HepG2 (cell line): ENCODE data around the gene PTPRD. TPM values are rescaled to one million over a fixed set of nuclear protein-coding genes. Genes with fewer than 3 reads are reported as not detected.

Experiments used
- ATAC-seq: fragments of 200-7000 bp; cut with Tn5 transposase; 3 replicates; pipeline ENCODE4 v1.9.1; 2020; ENCODE audit warnings: mild to moderate bottlenecking, moderate library complexity
- BruUV-seq: library from RNA; stranded (reverse); fragments of 400-500 nt; replicated peaks from 2 replicates; lab custom pipeline; 2021; lab: Mats Ljungman, UMichigan
- CTCF ChIA-PET: fragments of 300-600 bp; formaldehyde crosslinking; extraction: SDS; loops from one replicate; lab custom pipeline; 2021; ENCODE audit warnings: low total read pairs, inconsistent platforms, low intra/inter-chr PET ratio; lab: Yijun Ruan, JAX
- POLR2A ChIA-PET: fragments of 350-600 bp; sonication (Branson Sonifier 250); formaldehyde crosslinking; loops from one replicate; lab custom pipeline; 2020; ENCODE audit warnings: antibody characterized with exemption, inconsistent platforms; lab: Yijun Ruan, JAX
- DNase-seq: peaks from one replicate; pipeline ENCODE4 v3.0.0-alpha.2; 2015; ENCODE audit warnings: low spot score
- FAIRE-seq: peaks from 3 replicates; lab custom pipeline; 2011; peaks lifted over from hg19 to GRCh38; lab: Jason Lieb, UNC
- H2AFZ ChIP-seq: one replicate; pipeline ENCODE4 v1.6.1; 2011; ENCODE audit warnings: low read length, inconsistent platforms
- H3K27ac ChIP-seq: fragments of 300-600 bp; 3 replicates; pipeline ENCODE4 v1.8.0; 2011; ENCODE audit warnings: mixed run types, mild to moderate bottlenecking, mixed read lengths, low read length, inconsistent platforms; ENCODE audit not compliant: insufficient read depth; ENCODE audit errors: extremely low read length
- H3K27me3 ChIP-seq, 2 experiments: fragments of 200-600 bp in 1 of 2; 2 replicates in 1 of 2; 3 replicates in 1 of 2; pipeline versions ENCODE4 v1.6.0 to v1.8.0; 2011; ENCODE audit warnings: low read length in 2 of 2, mild to moderate bottlenecking in 2 of 2, moderate library complexity in 2 of 2, inconsistent platforms in 1 of 2; ENCODE audit not compliant: insufficient read depth in 2 of 2, control insufficient read depth in 1 of 2
- H3K36me3 ChIP-seq, 2 experiments: fragments of 200-600 bp in 1 of 2; replicated peaks in 1 of 2; 2 replicates in 1 of 2; 3 replicates in 1 of 2; pipeline versions ENCODE4 v1.5.1 to v1.8.0; 2011; ENCODE audit warnings: low read length in 2 of 2, inconsistent platforms in 1 of 2; ENCODE audit not compliant: insufficient read depth in 2 of 2, control insufficient read depth in 1 of 2
- H3K4me1 ChIP-seq: 2 replicates; pipeline ENCODE4 v1.5.1; 2012; ENCODE audit warnings: low read length, inconsistent platforms; ENCODE audit not compliant: insufficient read depth
- H3K4me2 ChIP-seq: 2 replicates; pipeline ENCODE4 v1.6.0; 2011; ENCODE audit warnings: low read depth, low read length, inconsistent platforms
- H3K4me3 ChIP-seq, 3 experiments: fragments of 200-600 bp in 1 of 3; sonication (generic), shearing (Covaris generic) in 1 of 3; replicated peaks in 1 of 3; 2 replicates each; pipeline ENCODE4 v1.5.1; 2011 to 2016; ENCODE audit warnings: low read length in 3 of 3, inconsistent platforms in 2 of 3, low read depth in 2 of 3, mild to moderate bottlenecking in 2 of 3, control low read depth in 1 of 3, mixed read lengths in 1 of 3; ENCODE audit not compliant: insufficient read depth in 1 of 3
- H3K79me2 ChIP-seq: one replicate; pipeline ENCODE4 v1.6.1; 2011; ENCODE audit warnings: low read length, inconsistent platforms; ENCODE audit not compliant: insufficient read depth
- H3K9ac ChIP-seq: 2 replicates; pipeline ENCODE4 v1.6.0; 2011; ENCODE audit warnings: mild to moderate bottlenecking, low read depth, low read length, inconsistent platforms; ENCODE audit not compliant: insufficient read depth
- H3K9me3 ChIP-seq: 2 replicates; pipeline ENCODE4 v1.5.1; 2012; ENCODE audit warnings: mild to moderate bottlenecking, low read length
- H4K20me1 ChIP-seq: 2 replicates; pipeline ENCODE4 v1.6.0; 2011; ENCODE audit warnings: inconsistent platforms, mild to moderate bottlenecking, low read length, moderate library complexity; ENCODE audit not compliant: insufficient read depth
- AHR ChIP-seq: IDR thresholded peaks from 2 replicates; pipeline ENCODE4 v1.6.1; 2018; ENCODE audit warnings: missing genetic modification reagents, missing compliant biosample characterization
- FOXA1 ChIP-seq, 2 experiments: fragments of 450-650 bp in 1 of 2; sonication (generic) in 1 of 2; formaldehyde crosslinking in 1 of 2; IDR thresholded peaks; 2 replicates each; pipeline versions ENCODE4 v1.4.0 to v1.6.1; 2016 to 2020; ENCODE audit warnings: missing genetic modification reagents in 1 of 2
- ZNF136 ChIP-seq: sonication (generic); formaldehyde crosslinking; IDR thresholded peaks from 2 replicates; pipeline ENCODE4 v1.8.1; 2022; ENCODE audit warnings: low read depth, mild to moderate bottlenecking, moderate library complexity, missing genetic modification reagents
- ZNF772 ChIP-seq: sonication (generic); formaldehyde crosslinking; IDR thresholded peaks from 2 replicates; pipeline ENCODE4 v1.5.0; 2020; ENCODE audit warnings: mild to moderate bottlenecking, missing genetic modification reagents
- WGBS: methylation state at CpG from one replicate; pipeline ENCODE4 v1.1.6; 2017; ENCODE audit warnings: low lambda C conversion rate; 5-methylcytosine and 5-hydroxymethylcytosine counted together
- in situ Hi-C: cut with HindIII; loops from 2 replicates; pipeline ENCODE4 v1.10.0; 2017; ENCODE audit warnings: low pct_unique_long_range_greater_than_20kb; ENCODE audit not compliant: extremely low pct_ligation_motif_present
- intact Hi-C: fragments of 100-400 bp; cut with micrococcal nuclease; formaldehyde crosslinking; loops from one replicate; pipeline ENCODE4 v1.10.0; 2022; ENCODE audit not compliant: unreplicated experiment
- polyA plus RNA-seq, 8 experiments: library from polyadenylated mRNA; depleted of rRNA in 3 of 8; stranded (reverse) in 7 of 8; unstranded in 1 of 8; fragments of >200 nt; fragmentation: Illumina TruSeq in 4 of 8; extraction: Trizol in 4 of 8; gene quantifications; 2 replicates each; pipeline versions ENCODE4 v1.2.1 to v1.2.3, GENCODE V29; 2011 to 2016; ENCODE audit warnings: low read depth in 4 of 8, missing spikeins in 1 of 8, mixed read lengths in 1 of 8; ENCODE audit not compliant: insufficient read depth in 1 of 8
- total RNA-seq, 5 experiments: library from RNA; depleted of rRNA; stranded (reverse); fragments of >200 nt; fragmentation: Illumina TruSeq; extraction: Trizol; gene quantifications; 2 replicates each; pipeline ENCODE4 v1.2.3, GENCODE V29; 2016; ENCODE audit warnings: low read depth in 1 of 5
- TF ChIP-seq, protein P1 (sequence below): IDR thresholded peaks from 2 replicates; pipeline ENCODE4 v1.6.1; 2016; ENCODE audit warnings: low read depth
- TF ChIP-seq, protein P2 (sequence below): IDR thresholded peaks from 2 replicates; pipeline ENCODE4 v1.6.1; 2016; ENCODE audit warnings: missing compliant biosample characterization, missing genetic modification reagents, borderline replicate concordance

The PTPRD gene
- total and polyA plus RNA-seq, 2 of the 13 experiments (the other 11 are each of a cell fraction or from before 2014, with no cell fraction given) = 0.05 TPM; not detected in 1

DNA sequence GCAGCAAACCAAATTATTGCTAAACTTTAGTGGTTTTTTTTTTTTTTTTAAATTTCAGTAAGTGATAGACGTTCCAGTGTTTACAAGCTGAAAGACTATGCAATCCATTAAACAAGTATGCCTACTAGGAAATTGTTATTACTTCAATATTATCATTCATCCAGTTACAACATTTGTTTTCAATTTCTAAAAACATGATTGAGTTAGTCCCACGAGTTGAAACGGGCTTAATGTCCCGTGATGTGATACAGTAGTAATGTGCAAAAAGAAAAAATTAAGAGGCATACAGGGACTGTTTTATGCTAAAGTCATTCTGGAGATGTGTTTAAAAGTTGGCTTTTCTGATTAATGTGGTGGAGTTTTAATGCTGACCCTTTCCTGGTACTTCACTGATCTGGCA, 2262.9 kb downstream of the PTPRD start:
- H3K9me3 ChIP-seq = peaks cover 76% of the 10 kb centered on the region
- H3K4me2 ChIP-seq = no peak overlapping the region
- ATAC-seq (no peak), FAIRE-seq (no peak), DNase-seq (no peak)
- H3K79me2 ChIP-seq = no peaks in the 10 kb centered on the region
- TF ChIP-seq AHR (CRISPR knock-in tag) (no peak), ZNF772 (CRISPR knock-in tag) (no peak), FOXA1 (IDR thresholded peaks at IDR 0.05) (no peak), FOXA1 (CRISPR knock-in tag; IDR thresholded peaks at IDR 0.05) (no peak), ZNF136 (CRISPR knock-in tag) (no peak)
- TF ChIP-seq, protein P1, sequence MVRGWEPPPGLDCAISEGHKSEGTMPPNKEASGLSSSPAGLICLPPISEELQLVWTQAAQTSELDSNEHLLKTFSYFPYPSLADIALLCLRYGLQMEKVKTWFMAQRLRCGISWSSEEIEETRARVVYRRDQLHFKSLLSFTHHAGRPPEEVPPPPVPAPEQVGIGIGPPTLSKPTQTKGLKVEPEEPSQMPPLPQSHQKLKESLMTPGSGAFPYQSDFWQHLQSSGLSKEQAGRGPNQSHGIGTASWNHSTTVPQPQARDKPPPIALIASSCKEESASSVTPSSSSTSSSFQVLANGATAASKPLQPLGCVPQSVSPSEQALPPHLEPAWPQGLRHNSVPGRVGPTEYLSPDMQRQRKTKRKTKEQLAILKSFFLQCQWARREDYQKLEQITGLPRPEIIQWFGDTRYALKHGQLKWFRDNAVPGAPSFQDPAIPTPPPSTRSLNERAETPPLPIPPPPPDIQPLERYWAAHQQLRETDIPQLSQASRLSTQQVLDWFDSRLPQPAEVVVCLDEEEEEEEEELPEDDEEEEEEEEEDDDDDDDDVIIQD (CRISPR knock-in tag) = no peak
- TF ChIP-seq, protein P2, sequence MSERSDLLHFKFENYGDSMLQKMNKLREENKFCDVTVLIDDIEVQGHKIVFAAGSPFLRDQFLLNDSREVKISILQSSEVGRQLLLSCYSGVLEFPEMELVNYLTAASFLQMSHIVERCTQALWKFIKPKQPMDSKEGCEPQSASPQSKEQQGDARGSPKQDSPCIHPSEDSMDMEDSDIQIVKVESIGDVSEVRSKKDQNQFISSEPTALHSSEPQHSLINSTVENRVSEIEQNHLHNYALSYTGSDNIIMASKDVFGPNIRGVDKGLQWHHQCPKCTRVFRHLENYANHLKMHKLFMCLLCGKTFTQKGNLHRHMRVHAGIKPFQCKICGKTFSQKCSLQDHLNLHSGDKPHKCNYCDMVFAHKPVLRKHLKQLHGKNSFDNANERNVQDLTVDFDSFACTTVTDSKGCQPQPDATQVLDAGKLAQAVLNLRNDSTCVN (CRISPR knock-in tag) = no peak
- ChIA-PET POLR2A (no interaction called here), CTCF (no interaction called here)
- H3K27me3 ChIP-seq = no peaks in the 10 kb centered on the region
- H4K20me1 ChIP-seq = no peaks in the 10 kb centered on the region
- in situ Hi-C loops = no loop called here
- no TSS peak for BruUV-seq
- H3K36me3 ChIP-seq = no peaks in the 10 kb centered on the region
- no peak overlapping the region for H2AFZ ChIP-seq
- intact Hi-C loops = no loop called here
- no peaks in the 10 kb centered on the region for H3K4me1 ChIP-seq
- no peak overlapping the region for H3K27ac ChIP-seq
- no peak overlapping the region for H3K4me3 ChIP-seq
- 23% methylated on average over 4 of the region's 4 CpGs for WGBS
- no peak overlapping the region for H3K9ac ChIP-seq
